ENCODE results near the gene C16orf87. TPM values are rescaled to one million over a fixed set of nuclear protein-coding genes. Genes with fewer than 3 reads are reported as not detected.
A peak's percentile ranks its signal among the peaks of the same experiment; 100 is the strongest.

The C16orf87 gene
- polyA plus RNA-seq, 4 donors = 5.7 to 30.1 (median 11.7) TPM

GRCh38 chr16:46836534-46837530 is 5.9 kb upstream of the C16orf87 start:
- Histone ChIP-seq H3K4me1 (ENCODE audit: control insufficient read depth in 3 of 3, insufficient read depth in 2 of 3, low read depth in 1 of 3, low read length in 2 of 3) (peaks cover 0 to 2% (median 0%) of the 10 kb centered on the region in 3 donors), H3K36me3 (ENCODE audit: control insufficient read depth in 3 of 3, insufficient read depth in 2 of 3, low read depth in 1 of 3, low read length in 3 of 3) (no peaks in the 10 kb centered on the region), H3K9me3 (ENCODE audit: control insufficient read depth in 2 of 2, insufficient read depth in 1 of 2, low read depth in 1 of 2, low read length in 1 of 2) (no peaks in the 10 kb centered on the region), H3K27me3 (ENCODE audit: control insufficient read depth in 3 of 3, insufficient read depth in 3 of 3, low read length in 3 of 3) (no peaks in the 10 kb centered on the region), H3K4me3 (ENCODE audit: low read depth in 1 of 3, low read length in 3 of 3) (no peak overlapping the region), H3K27ac (ENCODE audit: low read depth in 1 of 3, low read length in 2 of 3) (no peak overlapping the region)
- DNase-seq (no peak), FAIRE-seq (no peak)
- 78 to 82% (median 80%) methylated on average over 6 of the region's 6 CpGs for WGBS, 3 donors

GRCh38 chr16:46833460-46833800 is 2.5 kb upstream of the C16orf87 start:
- Histone ChIP-seq H3K4me1 (ENCODE audit: control insufficient read depth in 3 of 3, insufficient read depth in 2 of 3, low read depth in 1 of 3, low read length in 2 of 3) (peaks cover 0 to 4% (median 3%) of the 10 kb centered on the region in 3 donors), H3K4me3 (ENCODE audit: low read depth in 1 of 3, low read length in 3 of 3) (no peak overlapping the region), H3K36me3 (ENCODE audit: control insufficient read depth in 3 of 3, insufficient read depth in 2 of 3, low read depth in 1 of 3, low read length in 3 of 3) (no peaks in the 10 kb centered on the region), H3K27ac (ENCODE audit: low read depth in 1 of 3, low read length in 2 of 3) (no peak overlapping the region), H3K9me3 (ENCODE audit: control insufficient read depth in 2 of 2, insufficient read depth in 1 of 2, low read depth in 1 of 2, low read length in 1 of 2) (no peaks in the 10 kb centered on the region), H3K27me3 (ENCODE audit: control insufficient read depth in 3 of 3, insufficient read depth in 3 of 3, low read length in 3 of 3) (no peaks in the 10 kb centered on the region)
- WGBS, 3 donors = 43 to 75% (median 55%) methylated on average over 2 of the region's 2 CpGs
- peak; percentile 39 to 71 for DNase-seq
- FAIRE-seq = peak; percentile 23

- WGBS, 3 donors = 80 to 90% (median 84%) methylated on average over 7 of the region's 7 CpGs
- no peak overlapping the region for H3K4me3 ChIP-seq (ENCODE audit: low read depth in 1 of 3, low read length in 3 of 3)
- FAIRE-seq (no peak), DNase-seq (peak in 1 of 2 donors; percentile 35)
- H3K9me3 ChIP-seq (ENCODE audit: control insufficient read depth in 2 of 2, insufficient read depth in 1 of 2, low read depth in 1 of 2, low read length in 1 of 2) = no peaks in the 10 kb centered on the region
- peak overlapping the region in 1 of 3 donors; percentile 22 for H3K27ac ChIP-seq (ENCODE audit: low read depth in 1 of 3, low read length in 2 of 3)
- H3K36me3 ChIP-seq (ENCODE audit: control insufficient read depth in 3 of 3, insufficient read depth in 2 of 3, low read depth in 1 of 3, low read length in 3 of 3) = no peaks in the 10 kb centered on the region
- no peaks in the 10 kb centered on the region for H3K27me3 ChIP-seq (ENCODE audit: control insufficient read depth in 3 of 3, insufficient read depth in 3 of 3, low read length in 3 of 3)
- H3K4me1 ChIP-seq (ENCODE audit: control insufficient read depth in 3 of 3, insufficient read depth in 2 of 3, low read depth in 1 of 3, low read length in 2 of 3) = peaks cover 0 to 4% (median 3%) of the 10 kb centered on the region in 3 donors
Measured at GRCh38 chr16:46832757-46833459, 1.9 kb upstream of the C16orf87 start.

- Histone ChIP-seq H3K4me1 (ENCODE audit: control insufficient read depth in 3 of 3, insufficient read depth in 2 of 3, low read depth in 1 of 3, low read length in 2 of 3) (peaks cover 0 to 4% (median 3%) of the 10 kb centered on the region in 3 donors), H3K27me3 (ENCODE audit: control insufficient read depth in 3 of 3, insufficient read depth in 3 of 3, low read length in 3 of 3) (no peaks in the 10 kb centered on the region), H3K27ac (ENCODE audit: low read depth in 1 of 3, low read length in 2 of 3) (peak overlapping the region; percentile 84 to 89 (median 86)), H3K4me3 (ENCODE audit: low read depth in 1 of 3, low read length in 3 of 3) (peak overlapping the region; percentile 73 to 98 (median 85)), H3K9me3 (ENCODE audit: control insufficient read depth in 2 of 2, insufficient read depth in 1 of 2, low read depth in 1 of 2, low read length in 1 of 2) (no peaks in the 10 kb centered on the region), H3K36me3 (ENCODE audit: control insufficient read depth in 3 of 3, insufficient read depth in 2 of 3, low read depth in 1 of 3, low read length in 3 of 3) (no peaks in the 10 kb centered on the region)
- FAIRE-seq = no peak
- DNase-seq = peak in 1 of 2 donors; percentile 41
- 0 to 1% (median 0%) methylated on average over 39 to 45 of the region's 45 CpGs for WGBS, 3 donors
Measured at GRCh38 chr16:46830417-46830901, 521 bp downstream of the C16orf87 start.

- H3K27ac ChIP-seq (ENCODE audit: low read depth in 1 of 3, low read length in 2 of 3) = peak overlapping the region in 1 of 3 donors; percentile 8
- DNase-seq (no peak), FAIRE-seq (no peak)
- H3K4me3 ChIP-seq (ENCODE audit: low read depth in 1 of 3, low read length in 3 of 3) = peak overlapping the region in 1 of 3 donors; percentile 4
- WGBS, 3 donors = 90 to 98% (median 90%) methylated on average over 2 of the region's 2 CpGs
- H3K9me3 ChIP-seq (ENCODE audit: control insufficient read depth in 2 of 2, insufficient read depth in 1 of 2, low read depth in 1 of 2, low read length in 1 of 2) = no peaks in the 10 kb centered on the region
- H3K36me3 ChIP-seq (ENCODE audit: control insufficient read depth in 3 of 3, insufficient read depth in 2 of 3, low read depth in 1 of 3, low read length in 3 of 3) = no peaks in the 10 kb centered on the region
- H3K4me1 ChIP-seq (ENCODE audit: control insufficient read depth in 3 of 3, insufficient read depth in 2 of 3, low read depth in 1 of 3, low read length in 2 of 3) = peaks cover 0 to 4% (median 3%) of the 10 kb centered on the region in 3 donors
- no peaks in the 10 kb centered on the region for H3K27me3 ChIP-seq (ENCODE audit: control insufficient read depth in 3 of 3, insufficient read depth in 3 of 3, low read length in 3 of 3)
Measured at GRCh38 chr16:46828943-46829342, 2.0 kb downstream of the C16orf87 start.

- Histone ChIP-seq H3K9me3 (ENCODE audit: control insufficient read depth in 2 of 2, insufficient read depth in 1 of 2, low read depth in 1 of 2, low read length in 1 of 2) (no peaks in the 10 kb centered on the region), H3K27ac (ENCODE audit: low read depth in 1 of 3, low read length in 2 of 3) (no peak overlapping the region), H3K36me3 (ENCODE audit: control insufficient read depth in 3 of 3, insufficient read depth in 2 of 3, low read depth in 1 of 3, low read length in 3 of 3) (no peaks in the 10 kb centered on the region), H3K4me3 (ENCODE audit: low read depth in 1 of 3, low read length in 3 of 3) (no peak overlapping the region), H3K27me3 (ENCODE audit: control insufficient read depth in 3 of 3, insufficient read depth in 3 of 3, low read length in 3 of 3) (no peaks in the 10 kb centered on the region), H3K4me1 (ENCODE audit: control insufficient read depth in 3 of 3, insufficient read depth in 2 of 3, low read depth in 1 of 3, low read length in 2 of 3) (peaks cover 0 to 4% (median 3%) of the 10 kb centered on the region in 3 donors)
- no peak for FAIRE-seq
- no peak for DNase-seq
Measured at GRCh38 chr16:46828292-46828691, 2.7 kb downstream of the C16orf87 start.

GRCh38 chr16:46826631-46827030 is 4.3 kb downstream of the C16orf87 start:
- FAIRE-seq (no peak), DNase-seq (no peak)
- Histone ChIP-seq H3K4me3 (ENCODE audit: low read depth in 1 of 3, low read length in 3 of 3) (no peak overlapping the region), H3K4me1 (ENCODE audit: control insufficient read depth in 3 of 3, insufficient read depth in 2 of 3, low read depth in 1 of 3, low read length in 2 of 3) (peaks cover 0 to 3% (median 2%) of the 10 kb centered on the region in 3 donors), H3K36me3 (ENCODE audit: control insufficient read depth in 3 of 3, insufficient read depth in 2 of 3, low read depth in 1 of 3, low read length in 3 of 3) (no peaks in the 10 kb centered on the region), H3K27ac (ENCODE audit: low read depth in 1 of 3, low read length in 2 of 3) (no peak overlapping the region), H3K9me3 (ENCODE audit: control insufficient read depth in 2 of 2, insufficient read depth in 1 of 2, low read depth in 1 of 2, low read length in 1 of 2) (no peaks in the 10 kb centered on the region), H3K27me3 (ENCODE audit: control insufficient read depth in 3 of 3, insufficient read depth in 3 of 3, low read length in 3 of 3) (no peaks in the 10 kb centered on the region)
- WGBS, 3 donors = 66 to 86% (median 79%) methylated on average over 3 of the region's 3 CpGs

GRCh38 chr16:46822270-46822669 is 8.7 kb downstream of the C16orf87 start:
- Histone ChIP-seq H3K4me1 (ENCODE audit: control insufficient read depth in 3 of 3, insufficient read depth in 2 of 3, low read depth in 1 of 3, low read length in 2 of 3) (peaks cover 0 to 2% (median 2%) of the 10 kb centered on the region in 3 donors), H3K9me3 (ENCODE audit: control insufficient read depth in 2 of 2, insufficient read depth in 1 of 2, low read depth in 1 of 2, low read length in 1 of 2) (no peaks in the 10 kb centered on the region), H3K27me3 (ENCODE audit: control insufficient read depth in 3 of 3, insufficient read depth in 3 of 3, low read length in 3 of 3) (no peaks in the 10 kb centered on the region), H3K4me3 (ENCODE audit: low read depth in 1 of 3, low read length in 3 of 3) (no peak overlapping the region), H3K36me3 (ENCODE audit: control insufficient read depth in 3 of 3, insufficient read depth in 2 of 3, low read depth in 1 of 3, low read length in 3 of 3) (peaks cover 0 to under 1% (median 0%) of the 10 kb centered on the region in 3 donors), H3K27ac (ENCODE audit: low read depth in 1 of 3, low read length in 2 of 3) (no peak overlapping the region)
- FAIRE-seq = no peak
- WGBS, 3 donors = 70 to 84% (median 82%) methylated on average over 3 of the region's 3 CpGs
- no peak for DNase-seq

Measured in small intestine (tissue), 7 donors.